HepG2 (cell line): ENCODE results near the gene SEMA4F. TPM values are rescaled to one million over a fixed set of nuclear protein-coding genes. Genes with fewer than 3 reads are reported as not detected.

ENCODE experiments used
- ATF7-NPFF ChIP-seq: sonication (generic); formaldehyde crosslinking; IDR thresholded peaks from 2 replicates; pipeline ENCODE4 v1.8.1; 2023; ENCODE audit warnings: mild to moderate bottlenecking, low read depth, missing genetic modification reagents, moderate library complexity
- BRF2 ChIP-seq: sonication (generic); formaldehyde crosslinking; IDR thresholded peaks from 2 replicates; pipeline ENCODE4 v1.8.1; 2022; ENCODE audit warnings: mild to moderate bottlenecking, missing genetic modification reagents
- CBX2 ChIP-seq, 2 experiments: fragments of 200-600 bp in 1 of 2; sonication (generic); formaldehyde crosslinking in 1 of 2; IDR thresholded peaks; 2 replicates each; pipeline versions ENCODE4 v1.7.0 to v1.8.1; 2018 to 2022; ENCODE audit warnings: low read depth in 2 of 2, low read length in 1 of 2, mild to moderate bottlenecking in 1 of 2, missing genetic modification reagents in 1 of 2
- ELF4 ChIP-seq: sonication (generic); formaldehyde crosslinking; IDR thresholded peaks from 2 replicates; pipeline ENCODE4 v1.5.0; 2020; ENCODE audit warnings: missing genetic modification reagents, mild to moderate bottlenecking, moderate library complexity, borderline replicate concordance
- HBP1 ChIP-seq: IDR thresholded peaks from 2 replicates; pipeline ENCODE4 v1.6.1; 2016; ENCODE audit warnings: low read depth, control low read depth
- MATR3 ChIP-seq: sonication (generic); formaldehyde crosslinking; IDR thresholded peaks from 2 replicates; pipeline ENCODE4 v1.4.0; 2020; ENCODE audit warnings: missing genetic modification reagents
- MBD4 ChIP-seq: IDR thresholded peaks from 2 replicates; pipeline ENCODE4 v1.6.1; 2012; ENCODE audit warnings: low read length, inconsistent platforms, borderline replicate concordance
- MIER3 ChIP-seq: IDR thresholded peaks from 2 replicates; pipeline ENCODE4 v1.6.1; 2016; ENCODE audit warnings: missing compliant biosample characterization, borderline replicate concordance
- MTERF4 ChIP-seq: sonication (generic); formaldehyde crosslinking; IDR thresholded peaks from 2 replicates; pipeline ENCODE4 v1.8.0; 2023; ENCODE audit warnings: mild to moderate bottlenecking, missing genetic modification reagents
- NFE2L2 ChIP-seq: fragments of 150-350 bp; IDR thresholded peaks from 2 replicates; pipeline ENCODE4 v1.6.1; 2014; ENCODE audit warnings: low read length
- NPAS2 ChIP-seq: sonication (generic); formaldehyde crosslinking; IDR thresholded peaks from 2 replicates; pipeline ENCODE4 v1.8.0; 2022; ENCODE audit warnings: mild to moderate bottlenecking, missing genetic modification reagents, borderline replicate concordance
- PHF5A ChIP-seq: IDR thresholded peaks from one replicate; pipeline ENCODE4 v1.6.1; 2018; ENCODE audit warnings: low read depth, missing genetic modification reagents; ENCODE audit not compliant: unreplicated experiment
- RFXAP ChIP-seq: sonication (generic); formaldehyde crosslinking; IDR thresholded peaks from 2 replicates; pipeline ENCODE4 v1.4.0; 2020; ENCODE audit warnings: missing genetic modification reagents, borderline replicate concordance
- TEAD2 ChIP-seq: sonication (generic); formaldehyde crosslinking; IDR thresholded peaks from 2 replicates; pipeline ENCODE4 v1.9.0; 2021; ENCODE audit warnings: missing genetic modification reagents
- TOPORS ChIP-seq: sonication (generic); formaldehyde crosslinking; IDR thresholded peaks from 2 replicates; pipeline ENCODE4 v1.8.0; 2023; ENCODE audit warnings: mild to moderate bottlenecking, missing genetic modification reagents
- ZNF263 ChIP-seq: sonication (generic); formaldehyde crosslinking; IDR thresholded peaks from 2 replicates; pipeline ENCODE4 v1.4.0; 2020; ENCODE audit warnings: missing genetic modification reagents
- ZNF432 ChIP-seq: sonication (generic); formaldehyde crosslinking; IDR thresholded peaks from 2 replicates; pipeline ENCODE4 v1.5.0; 2020; ENCODE audit warnings: missing genetic modification reagents, mild to moderate bottlenecking, borderline replicate concordance
- ZNF569 ChIP-seq: sonication (generic); formaldehyde crosslinking; IDR thresholded peaks from 2 replicates; pipeline ENCODE4 v1.5.0; 2020; ENCODE audit warnings: mild to moderate bottlenecking, missing genetic modification reagents, moderate library complexity, borderline replicate concordance
- ZNF710 ChIP-seq: sonication (generic); formaldehyde crosslinking; IDR thresholded peaks from 2 replicates; pipeline ENCODE4 v1.5.0; 2020; ENCODE audit warnings: mild to moderate bottlenecking, missing genetic modification reagents, borderline replicate concordance
- polyA plus RNA-seq, 8 experiments: library from polyadenylated mRNA; depleted of rRNA in 3 of 8; stranded (reverse) in 7 of 8; unstranded in 1 of 8; fragments of >200 nt; fragmentation: Illumina TruSeq in 4 of 8; extraction: Trizol in 4 of 8; gene quantifications; 2 replicates each; pipeline versions ENCODE4 v1.2.1 to v1.2.3, GENCODE V29; 2011 to 2016; ENCODE audit warnings: low read depth in 4 of 8, missing spikeins in 1 of 8, mixed read lengths in 1 of 8; ENCODE audit not compliant: insufficient read depth in 1 of 8
- total RNA-seq, 5 experiments: library from RNA; depleted of rRNA; stranded (reverse); fragments of >200 nt; fragmentation: Illumina TruSeq; extraction: Trizol; gene quantifications; 2 replicates each; pipeline ENCODE4 v1.2.3, GENCODE V29; 2016; ENCODE audit warnings: low read depth in 1 of 5
- TF ChIP-seq, protein P1 (sequence below): sonication (generic); formaldehyde crosslinking; IDR thresholded peaks from 2 replicates; pipeline ENCODE4 v1.8.1; 2023; ENCODE audit warnings: missing genetic modification reagents, mild to moderate bottlenecking, borderline replicate concordance
- TF ChIP-seq, protein P2 (sequence below): sonication (generic); formaldehyde crosslinking; IDR thresholded peaks from 2 replicates; pipeline ENCODE4 v1.9.0; 2021; ENCODE audit warnings: missing genetic modification reagents, mild to moderate bottlenecking, borderline replicate concordance

The SEMA4F gene
- total and polyA plus RNA-seq, 2 of the 13 experiments (the other 11 are each of a cell fraction or from before 2014, with no cell fraction given) = 7.1 to 10.3 TPM

DNA sequence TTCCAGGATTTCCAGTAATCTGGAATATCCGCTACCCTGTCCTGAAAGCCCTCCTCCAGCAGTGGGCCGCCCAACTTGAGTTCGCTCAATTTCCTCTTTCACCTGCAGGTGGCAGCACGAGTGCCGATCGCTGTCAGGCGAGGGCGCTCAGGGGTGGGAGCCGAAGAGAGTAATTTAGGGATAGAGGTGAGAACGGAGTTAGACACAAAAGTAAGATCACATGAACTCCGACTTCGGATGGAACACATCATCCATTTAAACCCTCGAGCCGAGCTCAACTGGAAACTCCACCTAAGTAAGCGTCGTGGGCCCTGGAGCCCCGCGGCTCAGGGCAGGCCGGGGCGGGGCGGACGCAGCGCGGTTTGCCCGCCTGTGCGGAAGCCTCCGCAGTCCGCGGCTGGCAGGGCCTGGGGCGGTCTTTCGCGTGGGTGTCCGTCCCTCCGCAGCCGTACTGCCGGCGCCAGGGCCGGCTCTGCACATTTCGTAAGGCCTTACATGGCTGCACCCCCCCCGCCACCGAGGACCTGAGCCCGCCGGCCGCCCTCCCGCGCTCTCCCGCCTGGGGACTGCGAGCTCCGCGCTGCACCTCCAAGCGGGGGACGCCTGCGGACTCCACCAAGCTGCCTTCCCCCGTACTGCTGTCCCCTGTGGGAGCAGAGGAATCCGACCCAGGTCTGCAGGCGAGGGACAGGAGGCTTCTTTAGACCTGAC lies 61.2 kb downstream of the SEMA4F start (continued):
- TF ChIP-seq MATR3 (CRISPR knock-in tag) (no peak), NPAS2 (CRISPR knock-in tag) (no peak), CBX2 (IDR thresholded peaks at IDR 0.05; ENCODE audit: low read depth, low read length) (no peak), CBX2 (CRISPR knock-in tag; IDR thresholded peaks at IDR 0.05; ENCODE audit: low read depth) (no peak), RFXAP (no peak), ZNF263 (CRISPR knock-in tag) (no peak), MIER3 (CRISPR knock-in tag) (peak; percentile 54; the same call in 1 of the 2 replicates), MBD4 (no peak), MTERF4 (peak; percentile 40), ELF4 (CRISPR knock-in tag) (no peak), HBP1 (CRISPR knock-in tag) (no peak), TOPORS (CRISPR knock-in tag) (peak; percentile 15; the same call in 1 of the 2 replicates), BRF2 (CRISPR knock-in tag) (no peak), ZNF432 (CRISPR knock-in tag) (no peak), PHF5A (CRISPR knock-in tag) (peak; percentile 70), ZNF710 (CRISPR knock-in tag) (no peak), ATF7-NPFF (CRISPR knock-in tag) (peak; percentile 61; the same call in 1 of the 2 replicates), TEAD2 (no peak), NFE2L2 (no peak), ZNF569 (CRISPR knock-in tag) (no peak)
- TF ChIP-seq, protein P1, sequence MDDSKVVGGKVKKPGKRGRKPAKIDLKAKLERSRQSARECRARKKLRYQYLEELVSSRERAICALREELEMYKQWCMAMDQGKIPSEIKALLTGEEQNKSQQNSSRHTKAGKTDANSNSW = peak; percentile 81; the same call in 1 of the 2 replicates
- TF ChIP-seq, protein P2, sequence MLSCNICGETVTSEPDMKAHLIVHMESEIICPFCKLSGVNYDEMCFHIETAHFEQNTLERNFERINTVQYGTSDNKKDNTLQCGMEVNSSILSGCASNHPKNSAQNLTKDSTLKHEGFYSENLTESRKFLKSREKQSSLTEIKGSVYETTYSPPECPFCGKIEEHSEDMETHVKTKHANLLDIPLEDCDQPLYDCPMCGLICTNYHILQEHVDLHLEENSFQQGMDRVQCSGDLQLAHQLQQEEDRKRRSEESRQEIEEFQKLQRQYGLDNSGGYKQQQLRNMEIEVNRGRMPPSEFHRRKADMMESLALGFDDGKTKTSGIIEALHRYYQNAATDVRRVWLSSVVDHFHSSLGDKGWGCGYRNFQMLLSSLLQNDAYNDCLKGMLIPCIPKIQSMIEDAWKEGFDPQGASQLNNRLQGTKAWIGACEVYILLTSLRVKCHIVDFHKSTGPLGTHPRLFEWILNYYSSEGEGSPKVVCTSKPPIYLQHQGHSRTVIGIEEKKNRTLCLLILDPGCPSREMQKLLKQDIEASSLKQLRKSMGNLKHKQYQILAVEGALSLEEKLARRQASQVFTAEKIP (CRISPR knock-in tag) = no peak
